Keratinocyte (primary cell): ENCODE results near the gene CLTC.

Source experiments
- EZH2 ChIP-seq: IDR thresholded peaks from one replicate; pipeline ENCODE4 v1.6.1; 2012; ENCODE audit warnings: inconsistent platforms, mild to moderate bottlenecking, low read length, moderate library complexity
- TF ChIP-seq, protein P1 (sequence below), 3 experiments: IDR thresholded peaks in 1 of 3; conservative IDR thresholded peaks in 1 of 3; optimal IDR thresholded peaks in 1 of 3; 2 replicates in 2 of 3; 3 replicates in 1 of 3; pipeline versions ENCODE3 to v1.5.1; 2011; ENCODE audit warnings: low read length in 3 of 3, mild to moderate bottlenecking in 3 of 3, moderate library complexity in 2 of 3, control low read depth in 1 of 3, inconsistent platforms in 1 of 3; ENCODE audit not compliant: insufficient read depth in 2 of 3; ENCODE audit errors: extremely low read depth in 1 of 3

DNA sequence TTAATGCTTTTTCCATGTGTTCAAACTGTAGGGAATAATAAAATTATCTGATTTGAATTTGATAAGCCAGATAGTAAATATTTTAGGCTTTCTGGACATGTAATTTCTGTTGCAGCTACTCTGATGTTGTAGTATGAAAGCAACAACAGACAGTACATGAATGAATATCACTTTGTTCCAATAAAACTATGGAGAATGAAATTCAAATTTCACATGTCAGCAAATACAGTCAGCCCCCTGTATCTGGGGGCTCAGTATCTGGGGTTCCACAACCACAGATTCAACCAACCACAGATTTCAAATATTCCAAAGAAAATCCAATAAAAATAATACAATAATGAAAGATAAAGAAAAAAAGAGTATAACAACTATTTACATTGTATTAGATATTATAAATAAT is 8.2 kb upstream of the CLTC start:
- TF ChIP-seq, protein P1, sequence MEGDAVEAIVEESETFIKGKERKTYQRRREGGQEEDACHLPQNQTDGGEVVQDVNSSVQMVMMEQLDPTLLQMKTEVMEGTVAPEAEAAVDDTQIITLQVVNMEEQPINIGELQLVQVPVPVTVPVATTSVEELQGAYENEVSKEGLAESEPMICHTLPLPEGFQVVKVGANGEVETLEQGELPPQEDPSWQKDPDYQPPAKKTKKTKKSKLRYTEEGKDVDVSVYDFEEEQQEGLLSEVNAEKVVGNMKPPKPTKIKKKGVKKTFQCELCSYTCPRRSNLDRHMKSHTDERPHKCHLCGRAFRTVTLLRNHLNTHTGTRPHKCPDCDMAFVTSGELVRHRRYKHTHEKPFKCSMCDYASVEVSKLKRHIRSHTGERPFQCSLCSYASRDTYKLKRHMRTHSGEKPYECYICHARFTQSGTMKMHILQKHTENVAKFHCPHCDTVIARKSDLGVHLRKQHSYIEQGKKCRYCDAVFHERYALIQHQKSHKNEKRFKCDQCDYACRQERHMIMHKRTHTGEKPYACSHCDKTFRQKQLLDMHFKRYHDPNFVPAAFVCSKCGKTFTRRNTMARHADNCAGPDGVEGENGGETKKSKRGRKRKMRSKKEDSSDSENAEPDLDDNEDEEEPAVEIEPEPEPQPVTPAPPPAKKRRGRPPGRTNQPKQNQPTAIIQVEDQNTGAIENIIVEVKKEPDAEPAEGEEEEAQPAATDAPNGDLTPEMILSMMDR (optimal IDR thresholded peaks at IDR 0.05 in 1 of 3, IDR thresholded peaks at IDR 0.05 in 1 of 3, conservative IDR thresholded peaks at IDR 0.05 in 1 of 3; ENCODE audit: extremely low read depth in 1 of 3, insufficient read depth in 2 of 3, low read length in 3 of 3) = no peak
- no peak for TF ChIP-seq EZH2
